Lung (tissue), 12 donors: ENCODE results near the gene WDR48. TPM values are rescaled to one million over a fixed set of nuclear protein-coding genes. Genes with fewer than 3 reads are reported as not detected.

Experiments used
- ATAC-seq: fragments of 200-7000 bp; cut with Tn5 transposase; one replicate; pipeline ENCODE4 v1.9.1; 2020; ENCODE audit warnings: moderate number of reproducible peaks; ENCODE audit not compliant: insufficient read depth, low FRiP score
- DNase-seq, 3 donors: peaks; one replicate each; pipeline ENCODE4 v3.0.0-alpha.2; 2013 to 2017
- H3K27ac ChIP-seq, 2 donors: one replicate each; pipeline ENCODE4 v1.5.1; 2013; ENCODE audit warnings: mild to moderate bottlenecking in 2 of 2, moderate library complexity in 2 of 2, control low read depth in 1 of 2, inconsistent platforms in 1 of 2, low read depth in 1 of 2, low read length in 1 of 2
- H3K27me3 ChIP-seq, 3 donors: one replicate each; pipeline ENCODE4 v1.5.1; 2013; ENCODE audit warnings: low read length in 2 of 3; ENCODE audit not compliant: control insufficient read depth in 3 of 3, insufficient read depth in 3 of 3
- H3K36me3 ChIP-seq, 4 donors: one replicate each; pipeline ENCODE4 v1.5.1; 2013; ENCODE audit warnings: low read length in 4 of 4, mild to moderate bottlenecking in 1 of 4, moderate library complexity in 1 of 4; ENCODE audit not compliant: control insufficient read depth in 4 of 4, insufficient read depth in 4 of 4
- H3K4me1 ChIP-seq, 5 donors: one replicate each; pipeline ENCODE4 v1.5.1; 2013; ENCODE audit warnings: low read length in 5 of 5, mild to moderate bottlenecking in 2 of 5, moderate library complexity in 1 of 5; ENCODE audit not compliant: control insufficient read depth in 5 of 5, insufficient read depth in 5 of 5
- H3K4me3 ChIP-seq: one replicate; pipeline ENCODE4 v1.5.1; 2013; ENCODE audit warnings: mild to moderate bottlenecking, control low read depth, moderate library complexity
- H3K9ac ChIP-seq, 2 donors: one replicate each; pipeline ENCODE4 v1.5.1; 2013; ENCODE audit warnings: low read length in 2 of 2, control low read depth in 1 of 2; ENCODE audit not compliant: insufficient read depth in 1 of 2
- H3K9me3 ChIP-seq, 4 donors: one replicate each; pipeline ENCODE4 v1.5.1; 2013; ENCODE audit warnings: low read length in 3 of 4, mild to moderate bottlenecking in 1 of 4, moderate library complexity in 1 of 4; ENCODE audit not compliant: control insufficient read depth in 4 of 4, insufficient read depth in 3 of 4
- WGBS, 2 donors: extraction: QIAGEN DNeasy Blood & Tissue Kit; methylation state at CpG; one replicate each; pipeline ENCODE4 v1.1.7; 2013; 5-methylcytosine and 5-hydroxymethylcytosine counted together
- polyA plus RNA-seq, 2 donors: library from polyadenylated mRNA; stranded (reverse); fragments of 200-250 nt; gene quantifications; one replicate each; pipeline ENCODE4 v1.2.1, GENCODE V29; 2013
- total RNA-seq, 2 donors: library from RNA; depleted of rRNA in 1 of 2; stranded (reverse); fragments of >200 nt in 1 of 2; gene quantifications; one replicate each; pipeline ENCODE4 v1.2.1, GENCODE V29; 2014 to 2021
- TF ChIP-seq, protein P1 (sequence below): IDR thresholded peaks from 2 replicates; pipeline ENCODE4 v1.5.1; 2012; ENCODE audit warnings: mild to moderate bottlenecking; ENCODE audit errors: control extremely low read depth, extremely low read depth
- donor health status: control.
- donor health status: control.
- donor health status: Bipolar disorder and iron deficiency.
- donor health status: healthy.
- donor health status: DM: yes; HTN: yes; CAD: no.

WDR48 gene
- total and polyA plus RNA-seq, 4 donors = 8.8 to 58.8 (median 18.8) TPM

DNA sequence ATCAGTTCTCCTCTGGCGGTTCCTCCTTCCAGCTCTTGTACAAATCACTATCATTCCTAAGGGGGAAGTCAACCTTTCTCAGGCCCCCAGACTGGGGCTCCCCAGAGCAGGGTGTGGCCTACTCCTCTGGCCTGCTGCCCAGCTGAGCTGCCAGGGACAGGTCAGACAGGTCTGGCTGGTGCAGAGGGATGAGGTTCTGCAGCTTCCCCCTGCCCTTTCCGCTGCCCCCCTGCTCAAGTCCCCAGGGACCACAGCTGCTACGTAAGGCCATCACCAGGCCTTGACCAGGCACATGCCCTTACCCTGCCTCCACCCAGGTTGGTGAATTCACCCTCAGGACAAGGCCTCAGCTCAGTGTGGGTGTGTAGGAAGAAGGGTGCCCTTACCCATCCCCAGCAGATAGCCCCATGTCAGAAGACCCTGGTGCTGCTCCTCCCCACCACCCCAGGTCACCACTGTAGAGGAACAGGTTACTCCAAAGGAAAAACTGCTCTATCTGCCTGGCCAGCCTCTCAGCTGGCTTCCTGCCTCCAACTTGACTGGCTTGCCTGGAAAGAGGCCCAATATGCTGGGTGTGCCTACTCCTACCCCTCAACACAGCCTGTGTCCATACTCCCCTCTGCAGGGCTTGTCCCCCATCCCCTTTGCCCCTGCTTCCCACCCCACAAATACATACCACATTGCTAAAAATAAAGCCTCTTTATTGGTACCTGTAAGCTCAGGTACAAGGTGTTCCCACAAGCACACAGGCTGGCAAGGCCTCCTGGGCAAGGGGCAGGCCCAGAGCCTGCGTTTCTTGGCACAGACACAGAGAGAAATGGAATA is 89.6 kb downstream of the WDR48 start:
- Histone ChIP-seq H3K27ac (peak overlapping the region; percentile 4 to 88), H3K27me3 (no peaks in the 10 kb centered on the region), H3K4me3 (no peak overlapping the region), H3K36me3 (peaks cover 15 to 67% (median 18%) of the 10 kb centered on the region in 4 donors), H3K9ac (no peak overlapping the region), H3K4me1 (peaks cover 4 to 52% (median 20%) of the 10 kb centered on the region in 5 donors), H3K9me3 (no peaks in the 10 kb centered on the region)
- TF ChIP-seq, protein P1, sequence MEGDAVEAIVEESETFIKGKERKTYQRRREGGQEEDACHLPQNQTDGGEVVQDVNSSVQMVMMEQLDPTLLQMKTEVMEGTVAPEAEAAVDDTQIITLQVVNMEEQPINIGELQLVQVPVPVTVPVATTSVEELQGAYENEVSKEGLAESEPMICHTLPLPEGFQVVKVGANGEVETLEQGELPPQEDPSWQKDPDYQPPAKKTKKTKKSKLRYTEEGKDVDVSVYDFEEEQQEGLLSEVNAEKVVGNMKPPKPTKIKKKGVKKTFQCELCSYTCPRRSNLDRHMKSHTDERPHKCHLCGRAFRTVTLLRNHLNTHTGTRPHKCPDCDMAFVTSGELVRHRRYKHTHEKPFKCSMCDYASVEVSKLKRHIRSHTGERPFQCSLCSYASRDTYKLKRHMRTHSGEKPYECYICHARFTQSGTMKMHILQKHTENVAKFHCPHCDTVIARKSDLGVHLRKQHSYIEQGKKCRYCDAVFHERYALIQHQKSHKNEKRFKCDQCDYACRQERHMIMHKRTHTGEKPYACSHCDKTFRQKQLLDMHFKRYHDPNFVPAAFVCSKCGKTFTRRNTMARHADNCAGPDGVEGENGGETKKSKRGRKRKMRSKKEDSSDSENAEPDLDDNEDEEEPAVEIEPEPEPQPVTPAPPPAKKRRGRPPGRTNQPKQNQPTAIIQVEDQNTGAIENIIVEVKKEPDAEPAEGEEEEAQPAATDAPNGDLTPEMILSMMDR = no peak
- peak; percentile 46 for ATAC-seq
- WGBS, 2 donors = 30 to 37% methylated on average over 4 of the region's 4 CpGs
- DNase-seq = peak; percentile 52 to 75 (median 73)

DNA sequence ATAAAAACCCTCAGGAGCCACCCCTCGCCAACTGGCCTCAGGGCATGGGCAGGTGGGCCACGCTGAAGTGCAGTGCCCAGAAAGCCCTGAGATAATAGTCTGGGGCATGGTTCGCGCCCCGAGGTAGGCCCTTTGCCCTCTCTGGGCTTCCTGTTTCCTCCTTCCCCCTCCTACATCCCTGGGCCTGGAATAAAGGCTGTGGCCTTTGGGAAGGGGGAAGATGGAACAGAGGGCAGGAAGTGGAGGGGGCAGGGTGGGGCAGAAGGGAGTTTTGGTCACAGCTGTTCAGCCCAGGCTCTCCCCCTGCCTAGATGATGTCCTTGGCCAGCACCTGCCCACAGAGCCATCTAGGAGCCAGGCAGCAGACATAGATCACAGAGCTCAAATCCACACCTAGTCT is 90.3 kb downstream of the WDR48 start:
- TF ChIP-seq, protein P1 = no peak
- Histone ChIP-seq H3K27me3 (no peaks in the 10 kb centered on the region), H3K4me1 (peaks cover 10 to 52% (median 25%) of the 10 kb centered on the region in 5 donors), H3K9ac (no peak overlapping the region), H3K4me3 (no peak overlapping the region), H3K9me3 (no peaks in the 10 kb centered on the region), H3K36me3 (peaks cover 15 to 66% (median 18%) of the 10 kb centered on the region in 4 donors), H3K27ac (peak overlapping the region in 1 of 2 donors; percentile 82)
- DNase-seq (no peak), ATAC-seq (no peak)
- WGBS, 2 donors = 47 to 57% methylated on average over 5 of the region's 5 CpGs

DNA sequence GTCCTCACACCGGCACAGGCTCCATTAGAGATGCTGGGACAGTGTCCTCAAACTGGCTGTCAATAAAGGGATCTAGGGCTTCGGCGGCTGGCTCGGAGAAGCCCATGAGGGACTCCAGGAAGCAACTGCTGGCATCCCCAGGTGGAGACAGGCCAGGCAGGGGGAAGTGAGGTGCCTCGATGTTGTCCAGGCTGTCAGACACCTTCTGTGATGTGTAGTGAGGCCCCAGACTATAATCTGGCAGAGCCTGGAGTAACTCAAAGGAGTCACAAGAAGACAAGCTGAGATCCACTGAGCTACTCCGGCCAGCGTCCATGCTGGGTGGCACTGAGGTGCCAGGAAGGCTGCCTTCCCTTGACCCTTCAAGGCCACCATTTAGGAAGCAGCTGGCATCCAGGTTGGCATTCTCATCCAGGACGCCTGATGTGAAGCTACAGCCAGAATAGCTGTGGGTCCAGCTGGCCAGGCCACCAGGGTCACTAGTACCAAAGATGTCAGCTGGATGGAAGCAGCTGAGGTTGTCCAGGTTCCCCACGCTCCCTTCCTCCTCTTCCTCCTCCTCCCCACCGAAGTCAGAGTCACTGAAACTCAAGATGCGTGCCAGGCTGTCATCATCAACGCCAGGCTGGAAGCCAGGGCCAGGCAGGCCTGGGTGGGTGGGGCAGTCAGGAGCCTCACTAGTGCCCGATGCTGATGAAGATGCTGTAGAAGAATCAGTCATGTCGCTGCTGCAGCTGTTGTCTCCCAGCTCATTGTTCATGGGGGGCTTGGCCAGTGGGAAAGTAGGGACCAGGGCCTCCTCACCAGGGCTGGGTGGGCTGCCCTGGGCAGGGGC is 91.5 kb downstream of the WDR48 start:
- H3K27ac ChIP-seq = peak overlapping the region in 1 of 2 donors; percentile 3
- H3K27me3 ChIP-seq = no peaks in the 10 kb centered on the region
- peaks cover 15 to 56% (median 18%) of the 10 kb centered on the region in 4 donors for H3K36me3 ChIP-seq
- TF ChIP-seq, protein P1 = no peak
- H3K9ac ChIP-seq = no peak overlapping the region
- H3K4me1 ChIP-seq = peaks cover 22 to 56% (median 37%) of the 10 kb centered on the region in 5 donors
- H3K9me3 ChIP-seq = no peaks in the 10 kb centered on the region
- WGBS, 2 donors = 70 to 80% methylated on average over 14 of the region's 14 CpGs
- H3K4me3 ChIP-seq = no peak overlapping the region
- no peak for DNase-seq
- no peak for ATAC-seq
